Right lobe of liver (tissue), 6 donors: ENCODE data around the gene SNX30. TPM values are rescaled to one million over a fixed set of nuclear protein-coding genes. Genes with fewer than 3 reads are reported as not detected.

ENCODE experiments used
- ATAC-seq, 4 donors: fragments of 200-7000 bp; cut with Tn5 transposase; one replicate each; pipeline ENCODE4 v1.9.1; 2020; ENCODE audit warnings: mild to moderate bottlenecking in 4 of 4, moderate library complexity in 4 of 4
- DNase-seq, 3 donors: peaks; one replicate each; pipeline ENCODE4 v3.0.0-alpha.2; 2020
- H3K27ac ChIP-seq, 3 donors: fragments of 200-600 bp; one replicate each; pipeline ENCODE4 v1.8.0; 2022
- H3K27me3 ChIP-seq, 2 donors: fragments of 200-600 bp; one replicate each; pipeline ENCODE4 v1.8.0; 2022
- H3K36me3 ChIP-seq, 4 donors: fragments of 200-600 bp; sonication (generic) in 1 of 4; one replicate each; pipeline versions ENCODE4 v1.5.1 to v1.8.0; 2017 to 2022; ENCODE audit warnings: control low read depth in 1 of 4
- H3K4me1 ChIP-seq, 4 donors: fragments of 200-600 bp; sonication (generic) in 1 of 4; one replicate each; pipeline versions ENCODE4 v1.5.1 to v1.8.0; 2017 to 2022; ENCODE audit warnings: control low read depth in 1 of 4
- H3K4me3 ChIP-seq, 3 donors: fragments of 200-600 bp; one replicate each; pipeline ENCODE4 v1.8.0; 2022
- H3K9me3 ChIP-seq, 4 donors: fragments of 200-600 bp; sonication (generic) in 1 of 4; one replicate each; pipeline versions ENCODE4 v1.5.1 to v1.8.0; 2017 to 2022; ENCODE audit warnings: control low read depth in 1 of 4
- POLR2A ChIP-seq: fragments of 450-650 bp; IDR thresholded peaks from one replicate; pipeline ENCODE4 v1.6.1; 2017; ENCODE audit warnings: antibody characterized with exemption, mild to moderate bottlenecking
- WGBS: methylation state at CpG from one replicate; pipeline ENCODE4 v1.1.6; 2018; ENCODE audit warnings: low coverage, low lambda C conversion rate; ENCODE audit not compliant: insufficient coverage; ENCODE audit errors: missing lambda C conversion rate; 5-methylcytosine and 5-hydroxymethylcytosine counted together
- intact Hi-C, 2 donors: fragments of 100-400 bp; cut with DNase I; formaldehyde crosslinking; loops; one replicate each; pipeline versions ENCODE4 v1.11.2 to v1.14.1; 2022
- total RNA-seq, 6 experiments: library from RNA; depleted of rRNA in 2 of 6; stranded (reverse); fragments of >200 nt in 2 of 6; fragmentation: NEBNext Ultra II Directional in 3 of 6; extraction: Animal tissue kit (Norgen Biotek cat#: 25700) in 3 of 6; gene quantifications; one replicate each; pipeline versions ENCODE4 v1.1.0 to v1.2.4, GENCODE V29; 2016 to 2023
- TF ChIP-seq, protein P1 (sequence below), 4 donors: fragments of 200-600 bp in 3 of 4; fragments of 450-650 bp in 1 of 4; IDR thresholded peaks; one replicate each; pipeline versions ENCODE4 v1.5.1 to v1.8.0; 2016 to 2022; ENCODE audit warnings: antibody characterized with exemption in 4 of 4, mild to moderate bottlenecking in 2 of 4
- donor health status: DM: no; HTN: yes; CAD: no.
- donor health status: DM: no; HTN: no; CAD: no.
- donor health status: DM: no; HTN: no; CAD: no.
- donor health status: DM: no; HTN: yes; CAD: no.
- donor health status: DM: no; HTN: yes; CAD: no.

The SNX30 gene
- total RNA-seq, 6 experiments from 2014 or later, result 5.2 to 9.0 (median 7.5) TPM

DNA sequence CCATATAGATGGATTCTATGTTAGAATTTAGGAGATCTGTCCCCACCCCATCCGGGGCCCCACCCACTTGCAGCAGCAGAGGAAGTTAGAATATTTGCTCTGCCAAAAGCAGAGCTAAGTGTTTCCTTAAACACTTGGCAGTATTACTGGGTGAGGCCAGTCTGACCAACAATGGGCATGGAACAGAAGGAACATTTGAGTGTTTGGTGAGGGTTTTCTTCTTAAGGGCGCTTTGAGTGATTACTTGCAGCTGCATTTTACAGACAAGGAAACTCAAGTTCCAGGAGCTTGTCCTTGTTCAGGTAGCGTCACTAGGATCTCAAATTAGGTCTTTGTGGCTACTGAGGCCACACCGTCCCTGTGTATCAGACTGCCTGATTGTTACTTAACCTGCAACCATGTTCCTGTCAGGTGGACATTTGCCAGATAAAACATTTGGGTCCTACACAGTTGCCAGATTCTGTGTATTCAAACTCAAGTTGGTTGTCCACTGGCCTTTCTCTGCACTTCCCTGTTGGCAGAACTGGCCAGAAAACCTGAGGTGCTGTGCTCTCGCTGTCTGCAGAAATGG, 80.8 kb downstream of the SNX30 start:
- no peak for TF ChIP-seq POLR2A
- TF ChIP-seq, protein P1, sequence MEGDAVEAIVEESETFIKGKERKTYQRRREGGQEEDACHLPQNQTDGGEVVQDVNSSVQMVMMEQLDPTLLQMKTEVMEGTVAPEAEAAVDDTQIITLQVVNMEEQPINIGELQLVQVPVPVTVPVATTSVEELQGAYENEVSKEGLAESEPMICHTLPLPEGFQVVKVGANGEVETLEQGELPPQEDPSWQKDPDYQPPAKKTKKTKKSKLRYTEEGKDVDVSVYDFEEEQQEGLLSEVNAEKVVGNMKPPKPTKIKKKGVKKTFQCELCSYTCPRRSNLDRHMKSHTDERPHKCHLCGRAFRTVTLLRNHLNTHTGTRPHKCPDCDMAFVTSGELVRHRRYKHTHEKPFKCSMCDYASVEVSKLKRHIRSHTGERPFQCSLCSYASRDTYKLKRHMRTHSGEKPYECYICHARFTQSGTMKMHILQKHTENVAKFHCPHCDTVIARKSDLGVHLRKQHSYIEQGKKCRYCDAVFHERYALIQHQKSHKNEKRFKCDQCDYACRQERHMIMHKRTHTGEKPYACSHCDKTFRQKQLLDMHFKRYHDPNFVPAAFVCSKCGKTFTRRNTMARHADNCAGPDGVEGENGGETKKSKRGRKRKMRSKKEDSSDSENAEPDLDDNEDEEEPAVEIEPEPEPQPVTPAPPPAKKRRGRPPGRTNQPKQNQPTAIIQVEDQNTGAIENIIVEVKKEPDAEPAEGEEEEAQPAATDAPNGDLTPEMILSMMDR (IDR thresholded peaks at IDR 0.05), result no peak
- H3K4me1 ChIP-seq, result peaks cover 0 to 22% (median 11%) of the 10 kb centered on the region in 4 donors
- H3K27ac ChIP-seq, result peak overlapping the region in 2 of 3 donors; percentile 36 to 38
- H3K27me3 ChIP-seq, result no peaks in the 10 kb centered on the region
- WGBS, result 56% methylated on average over 4 of the region's 5 CpGs
- H3K4me3 ChIP-seq, result no peak overlapping the region
- H3K36me3 ChIP-seq, result no peaks in the 10 kb centered on the region
- DNase-seq (peak in 2 of 3 donors; percentile 46 to 72), ATAC-seq (peak; percentile 78 to 91 (median 86))
- no peaks in the 10 kb centered on the region for H3K9me3 ChIP-seq
- intact Hi-C loops, result no loop called here

DNA sequence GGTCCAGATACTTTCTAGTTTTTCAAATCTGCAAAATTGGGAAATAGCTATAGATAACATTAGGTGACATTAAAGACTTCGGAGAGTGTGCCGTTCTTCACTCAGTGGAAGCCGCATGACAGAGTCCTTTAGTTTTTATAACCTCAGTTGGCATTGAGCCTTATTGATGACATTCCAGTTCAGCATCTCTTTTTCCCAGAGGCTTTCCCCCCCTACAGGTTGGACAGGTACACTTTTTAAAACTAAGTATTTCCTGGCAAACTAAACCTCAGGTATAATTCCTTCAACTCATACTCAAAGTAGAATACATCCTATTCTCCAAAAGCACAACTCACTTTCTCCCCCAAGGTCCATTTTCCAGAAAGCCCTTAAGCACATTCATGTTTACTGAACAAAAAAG, 81.4 kb downstream of the SNX30 start:
- Histone ChIP-seq H3K36me3 (no peaks in the 10 kb centered on the region), H3K9me3 (no peaks in the 10 kb centered on the region), H3K27ac (peak overlapping the region in 2 of 3 donors; percentile 36 to 38), H3K4me3 (no peak overlapping the region), H3K27me3 (no peaks in the 10 kb centered on the region), H3K4me1 (peaks cover 0 to 27% (median 14%) of the 10 kb centered on the region in 4 donors)
- no peak for TF ChIP-seq POLR2A
- TF ChIP-seq, protein P1 (IDR thresholded peaks at IDR 0.05), result no peak
- intact Hi-C loops, result no loop called here
- no peak for DNase-seq
- WGBS, result 22% methylated on average over 3 of the region's 3 CpGs
- ATAC-seq, result peak; percentile 6 to 31 (median 17)

DNA sequence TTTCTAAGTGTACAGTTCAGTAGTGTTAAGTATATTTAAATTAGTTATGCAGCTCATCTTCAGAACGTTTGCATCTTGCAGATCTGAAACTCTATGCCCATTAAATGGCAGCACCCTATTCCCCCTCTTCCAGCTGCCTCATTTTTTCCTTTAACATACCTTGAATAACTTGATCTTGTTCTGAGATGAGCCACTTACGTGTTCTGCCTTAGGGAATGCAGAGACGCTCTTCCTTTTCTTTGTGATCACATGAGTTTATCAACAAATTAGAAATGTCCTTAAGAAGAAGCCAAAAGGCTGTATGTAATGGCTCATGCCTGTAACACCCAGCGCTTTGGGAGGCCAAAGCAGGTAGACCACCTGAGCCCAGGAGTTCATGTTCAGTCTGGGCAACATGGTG, 82.5 kb downstream of the SNX30 start:
- intact Hi-C loops, result no loop called here
- no peak overlapping the region for H3K27ac ChIP-seq
- ATAC-seq (no peak), DNase-seq (no peak)
- 87% methylated on average over 4 of the region's 4 CpGs for WGBS
- H3K4me3 ChIP-seq, result no peak overlapping the region
- no peaks in the 10 kb centered on the region for H3K27me3 ChIP-seq
- H3K9me3 ChIP-seq, result no peaks in the 10 kb centered on the region
- H3K36me3 ChIP-seq, result no peaks in the 10 kb centered on the region
- peaks cover 0 to 27% (median 14%) of the 10 kb centered on the region in 4 donors for H3K4me1 ChIP-seq
- no peak for TF ChIP-seq POLR2A
- TF ChIP-seq, protein P1 (IDR thresholded peaks at IDR 0.05), result no peak

DNA sequence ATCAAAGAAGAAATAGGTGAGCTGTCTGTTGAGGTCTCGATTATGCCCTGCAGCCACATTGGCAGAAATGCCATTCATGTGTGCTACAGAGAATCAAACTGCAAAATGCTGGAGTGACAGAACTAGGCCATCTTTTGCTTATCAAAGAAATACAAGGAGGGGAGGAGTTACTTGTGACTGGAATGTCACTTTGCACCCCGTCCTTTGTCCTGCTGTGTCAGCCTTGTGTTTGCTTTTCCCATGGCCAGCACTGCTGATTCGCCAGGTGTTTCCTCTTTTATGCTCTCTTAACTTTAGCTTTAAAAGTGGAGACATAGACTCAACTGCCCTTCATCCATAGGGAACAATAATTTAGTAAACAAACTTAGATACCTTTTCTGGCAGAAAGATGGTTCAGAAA, 85.8 kb downstream of the SNX30 start:
- peak overlapping the region in 1 of 3 donors; percentile 38 for H3K27ac ChIP-seq
- ATAC-seq (peak; percentile 70 to 84 (median 76)), DNase-seq (peak in 1 of 3 donors; percentile 73)
- 35% methylated on average over 3 of the region's 3 CpGs for WGBS
- no peaks in the 10 kb centered on the region for H3K9me3 ChIP-seq
- intact Hi-C loops, result no loop called here
- H3K36me3 ChIP-seq, result no peaks in the 10 kb centered on the region
- H3K27me3 ChIP-seq, result no peaks in the 10 kb centered on the region
- H3K4me1 ChIP-seq, result peaks cover 0 to 20% (median 10%) of the 10 kb centered on the region in 4 donors
- TF ChIP-seq, protein P1 (IDR thresholded peaks at IDR 0.05), result no peak
- TF ChIP-seq POLR2A, result no peak
- no peak overlapping the region for H3K4me3 ChIP-seq
